OCI-LY7 (cell line): ENCODE results near the gene LYPLA2.

Source experiments
- CTCF ChIP-seq: fragments of 200-600 bp; sonication (generic); conservative IDR thresholded peaks from 2 replicates; pipeline ENCODE4 v1.5.1; 2014; ENCODE audit warnings: mild to moderate bottlenecking, antibody characterized with exemption, low read length, moderate library complexity, mixed read lengths
- EZH2phosphoT487 ChIP-seq: fragments of 200-600 bp; sonication (generic); IDR thresholded peaks from 2 replicates; pipeline ENCODE4 v1.6.1; 2018; ENCODE audit warnings: low read depth, borderline replicate concordance, mild to moderate bottlenecking, mixed run types, antibody characterized with exemption, low read length, moderate library complexity, mixed read lengths

- TF ChIP-seq CTCF (no peak), EZH2phosphoT487 (no peak)
Observed at GRCh38 chr1:23742670-23743286, 48.2 kb upstream of the LYPLA2 start.
